Occipital lobe (tissue), 2 donors: ENCODE results near the gene HS1BP3. TPM values are rescaled to one million over a fixed set of nuclear protein-coding genes. Genes with fewer than 3 reads are reported as not detected.

Source experiments
- DNase-seq: peaks from one replicate; lab custom pipeline; 2025; lab: John Stamatoyannopoulos, UW
- total RNA-seq: library from RNA; depleted of rRNA; stranded (reverse); fragments of >200 nt; gene quantifications from one replicate; pipeline ENCODE4 v1.2.3, GENCODE V29; 2014

Gene HS1BP3
- total RNA-seq, 1 donor from 2014 or later = 10.3 TPM

DNA sequence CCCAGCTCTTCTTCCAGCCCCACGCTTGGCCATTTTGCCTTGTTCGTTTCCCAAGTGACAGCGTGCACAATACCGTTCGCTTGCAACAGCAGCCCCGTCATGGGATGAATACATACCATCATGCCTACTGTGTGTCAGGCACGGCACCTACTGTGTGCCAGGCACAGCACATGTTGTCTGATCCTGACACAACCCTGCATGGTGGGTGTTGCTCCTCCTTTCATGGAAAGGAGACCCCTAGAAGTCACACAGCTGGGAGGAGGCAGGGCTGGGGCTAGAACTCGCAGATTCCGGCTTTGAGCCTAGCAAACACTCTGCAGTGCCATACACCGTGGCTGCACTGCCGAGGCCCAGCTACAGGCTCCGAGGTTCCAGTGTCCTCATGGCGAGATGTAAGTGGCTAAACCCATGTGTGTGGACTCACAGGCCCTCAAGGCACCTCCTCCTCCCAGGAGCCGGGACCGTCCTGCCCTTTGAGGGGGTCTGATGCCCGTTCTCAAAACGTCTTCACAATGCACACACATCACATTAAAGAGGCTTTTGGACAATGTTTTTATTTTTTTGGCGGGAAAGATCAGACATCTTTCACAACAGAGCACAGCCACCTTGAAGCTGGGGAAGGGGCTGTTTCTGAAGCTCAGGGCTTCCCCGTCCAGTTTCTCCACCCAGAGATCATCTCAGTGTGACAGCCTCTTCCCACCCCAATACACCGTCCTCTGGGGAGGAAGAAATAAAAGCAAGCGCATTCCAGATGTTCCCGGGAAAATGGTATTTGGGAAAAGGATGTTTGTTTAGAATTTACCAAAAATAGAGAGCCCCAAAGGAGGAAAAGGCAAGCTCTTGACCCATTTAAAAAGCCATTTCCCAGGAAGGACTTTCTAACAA lies 64.9 kb downstream of the HS1BP3 start:
- DNase-seq = no peak

DNA sequence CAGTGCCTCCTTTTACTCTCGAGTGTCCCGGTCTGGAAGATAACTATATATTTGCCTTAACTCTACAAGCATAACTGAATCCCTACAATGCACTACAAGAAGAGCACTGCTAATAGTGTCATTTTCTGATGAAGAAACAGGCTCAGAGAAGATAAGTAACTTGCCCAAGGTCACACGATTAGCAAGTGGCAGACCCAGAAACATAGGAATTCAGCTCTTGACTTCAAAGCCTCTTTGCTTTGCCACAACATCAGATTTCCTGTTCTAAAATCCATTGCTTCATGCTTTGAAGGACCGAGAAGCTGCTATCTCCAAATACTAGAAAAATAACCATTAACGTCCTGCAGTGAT lies 65.6 kb downstream of the HS1BP3 start:
- no peak for DNase-seq

GRCh38 chr2:20584399-20585358 lies 66.2 kb downstream of the HS1BP3 start:
- peak; percentile 30 for DNase-seq

- DNase-seq = no peak
Observed at GRCh38 chr2:20584045-20584398, 66.9 kb downstream of the HS1BP3 start.

- no peak for DNase-seq
Observed at GRCh38 chr2:20583425-20583881, 67.4 kb downstream of the HS1BP3 start.

GRCh38 chr2:20582600-20583221 lies 68.2 kb downstream of the HS1BP3 start:
- peak; percentile 59 for DNase-seq

DNA sequence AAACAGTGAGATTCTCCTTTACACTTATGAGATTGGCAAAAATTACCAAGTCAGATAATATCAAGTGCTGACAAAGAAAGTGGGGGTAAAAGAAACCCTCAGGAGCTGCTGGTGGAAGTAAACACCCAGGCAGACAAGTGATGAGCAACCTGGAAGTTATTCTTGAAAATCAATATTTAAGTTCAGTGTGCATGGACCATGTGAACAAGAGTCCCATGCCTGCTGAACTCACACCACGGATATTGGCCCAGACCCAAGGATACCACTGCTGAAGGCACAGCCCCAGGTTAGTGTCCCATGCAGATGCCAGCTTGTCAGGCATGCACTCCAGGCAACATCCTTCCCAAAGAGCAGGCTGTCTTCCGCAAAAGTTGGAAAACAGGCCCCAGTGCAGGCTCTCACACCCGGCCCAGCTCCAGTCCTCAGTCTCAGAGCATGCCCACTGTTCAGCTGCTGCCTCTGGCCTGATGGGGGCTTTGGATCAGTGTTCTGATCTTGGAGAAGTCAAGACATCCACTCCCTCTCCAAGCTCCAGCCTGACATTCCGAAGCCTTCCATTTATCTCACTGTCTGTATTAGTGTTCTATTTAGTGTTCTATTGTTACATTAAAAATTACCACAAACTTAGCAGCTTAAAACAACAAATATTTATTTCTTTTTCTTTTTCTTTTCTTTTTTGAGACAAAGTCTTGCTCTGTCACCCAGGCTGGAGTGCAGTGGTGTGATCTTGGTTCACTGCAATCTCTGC lies 70.0 kb downstream of the HS1BP3 start:
- no peak for DNase-seq

DNA sequence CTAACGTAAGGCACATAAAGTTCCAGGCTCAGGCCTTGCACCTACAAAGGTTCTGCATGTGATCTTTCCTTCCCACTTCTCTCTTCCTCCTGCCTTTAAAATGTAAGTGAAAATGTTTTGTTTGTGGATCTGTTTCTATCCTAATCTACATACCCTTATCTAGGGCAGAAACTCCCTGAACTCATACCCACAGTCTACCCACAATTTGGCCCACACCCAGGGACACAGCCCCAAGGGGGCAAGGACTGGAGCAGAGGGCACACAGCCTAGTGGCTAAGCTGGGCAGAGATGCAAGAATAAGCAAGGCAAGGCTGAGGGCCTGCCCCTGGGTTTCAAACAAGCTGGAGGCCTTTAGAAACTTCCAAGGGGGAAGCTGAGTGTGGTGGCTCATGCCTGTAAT lies 71.0 kb downstream of the HS1BP3 start:
- DNase-seq = no peak

DNA sequence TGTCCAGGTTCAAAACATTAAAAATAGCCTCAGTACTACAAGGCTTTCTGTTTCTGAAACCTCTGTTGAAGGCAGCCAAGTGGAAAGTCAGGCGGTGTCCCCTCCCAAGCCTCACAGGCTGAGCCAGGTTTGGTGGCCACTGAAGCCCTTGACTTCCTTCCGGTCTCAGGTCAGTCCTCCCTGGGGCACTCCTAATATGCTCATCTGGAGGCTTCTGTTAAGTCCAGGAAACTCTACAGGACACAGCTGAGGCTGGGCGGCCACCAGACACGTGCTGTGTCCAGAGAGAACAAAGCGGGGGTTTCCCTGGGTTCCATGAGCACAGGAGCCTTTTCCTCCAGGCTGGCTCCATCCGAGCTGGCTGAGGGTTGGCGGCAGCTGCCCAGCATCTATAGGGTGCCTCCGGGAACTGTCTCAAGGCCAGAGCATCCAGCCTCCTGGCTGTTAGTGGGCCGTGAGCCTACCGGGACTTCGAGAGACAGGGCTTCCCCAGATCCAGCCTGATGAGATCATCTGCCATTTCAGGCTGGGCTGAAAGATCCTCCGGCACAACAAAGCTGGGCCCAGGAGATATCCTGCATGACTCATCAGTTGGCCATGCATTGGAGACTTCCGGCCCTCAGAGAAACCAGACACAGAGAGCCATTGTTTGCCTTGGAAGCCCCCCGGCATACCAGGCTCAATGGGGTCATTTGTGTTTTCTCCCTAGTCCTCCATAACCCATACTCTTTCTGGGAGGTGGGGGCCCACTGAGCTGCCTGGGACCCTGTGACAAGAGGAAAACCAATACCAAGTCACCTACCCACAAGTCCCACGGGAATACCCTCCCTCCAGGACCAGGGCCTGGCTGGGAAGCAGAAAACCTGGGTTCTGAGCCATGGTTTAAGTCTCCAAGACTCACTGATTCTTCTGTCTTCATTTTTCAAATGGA lies 71.7 kb downstream of the HS1BP3 start:
- peak; percentile 72 for DNase-seq

- DNase-seq = no peak
Observed at GRCh38 chr2:20578266-20578894, 72.5 kb downstream of the HS1BP3 start.

DNA sequence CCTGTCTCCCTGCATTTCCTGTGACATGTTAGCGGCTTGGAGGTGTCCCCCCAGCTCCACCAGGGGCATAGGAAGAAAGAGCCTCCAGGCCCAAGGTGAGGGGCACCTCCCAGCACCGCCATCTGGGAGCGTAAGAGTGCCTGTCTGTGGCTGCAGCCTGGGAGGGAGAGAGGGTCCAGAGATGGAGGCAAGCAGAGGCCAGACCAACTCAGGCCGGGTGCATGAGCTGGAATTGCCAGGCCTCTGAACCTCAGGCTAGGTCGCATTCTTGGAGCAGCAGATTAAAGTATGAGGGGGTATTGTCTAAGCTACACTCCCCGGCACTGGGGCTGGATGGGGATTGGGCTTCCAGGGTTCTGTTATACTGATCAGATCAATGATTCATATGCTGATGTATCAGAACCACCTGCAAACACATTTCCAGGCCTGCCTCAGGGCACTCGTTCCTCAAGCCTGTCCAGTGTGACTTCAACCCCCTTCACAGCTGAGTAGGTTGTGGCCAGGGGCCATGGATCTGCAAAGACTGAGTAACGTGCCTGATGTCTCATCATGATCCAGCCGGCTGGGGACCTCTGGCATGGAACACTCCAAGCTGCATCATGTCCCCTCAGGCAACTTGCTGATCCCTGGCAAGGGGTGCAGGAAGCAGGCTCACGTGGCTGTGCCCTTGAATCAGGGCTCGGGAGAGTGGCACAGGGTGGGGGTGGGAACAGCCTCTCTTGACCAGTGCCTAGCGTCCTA lies 73.2 kb downstream of the HS1BP3 start:
- DNase-seq = no peak

DNA sequence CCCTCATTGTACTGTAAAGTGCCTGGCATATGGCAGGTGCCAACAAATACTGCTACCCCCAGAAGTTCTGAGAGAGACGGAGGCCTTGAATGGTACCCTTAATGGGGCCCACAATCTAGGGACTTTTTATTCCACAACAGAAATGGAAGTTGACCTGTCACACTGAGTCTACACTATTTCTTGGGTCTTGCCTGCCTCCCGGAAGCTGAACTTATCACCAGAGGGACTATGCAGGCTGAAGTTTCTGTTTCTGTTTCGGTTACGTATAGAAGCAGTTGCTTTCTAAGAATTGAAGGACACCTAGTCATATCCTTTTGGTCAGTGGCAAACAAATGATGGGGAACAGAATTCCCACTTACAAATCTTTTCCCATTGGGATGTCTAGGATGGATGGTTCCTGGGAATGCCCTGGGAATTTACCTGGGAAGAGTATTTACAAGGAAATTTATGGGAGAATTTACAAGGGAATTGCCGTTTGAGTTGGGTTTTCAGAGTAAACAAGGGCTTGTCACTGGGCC lies 74.2 kb downstream of the HS1BP3 start:
- no peak for DNase-seq

GRCh38 chr2:20575935-20576597 lies 74.8 kb downstream of the HS1BP3 start:
- DNase-seq = no peak

DNA sequence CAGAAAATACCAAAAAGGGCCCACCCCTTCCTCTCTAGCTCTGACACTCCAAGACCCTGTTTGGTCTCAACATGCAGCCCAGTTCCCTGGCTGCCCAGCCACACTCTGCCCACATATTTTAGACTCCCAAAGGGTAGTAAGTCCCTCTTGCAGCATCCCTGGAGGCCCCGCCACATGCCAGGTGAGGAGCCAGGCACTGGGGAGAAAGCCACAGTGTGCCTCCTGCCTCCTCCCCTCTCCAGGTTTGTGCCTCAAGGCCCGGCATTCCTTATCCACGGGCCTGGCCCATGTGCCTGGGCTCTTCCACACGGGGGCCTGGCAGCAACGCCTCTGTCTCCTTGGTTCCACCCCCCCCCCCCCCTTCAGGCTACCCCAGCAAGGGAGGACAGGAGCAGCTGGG lies 75.5 kb downstream of the HS1BP3 start:
- no peak for DNase-seq

- DNase-seq = no peak
Observed at GRCh38 chr2:20574930-20575329, 76.0 kb downstream of the HS1BP3 start.

DNA sequence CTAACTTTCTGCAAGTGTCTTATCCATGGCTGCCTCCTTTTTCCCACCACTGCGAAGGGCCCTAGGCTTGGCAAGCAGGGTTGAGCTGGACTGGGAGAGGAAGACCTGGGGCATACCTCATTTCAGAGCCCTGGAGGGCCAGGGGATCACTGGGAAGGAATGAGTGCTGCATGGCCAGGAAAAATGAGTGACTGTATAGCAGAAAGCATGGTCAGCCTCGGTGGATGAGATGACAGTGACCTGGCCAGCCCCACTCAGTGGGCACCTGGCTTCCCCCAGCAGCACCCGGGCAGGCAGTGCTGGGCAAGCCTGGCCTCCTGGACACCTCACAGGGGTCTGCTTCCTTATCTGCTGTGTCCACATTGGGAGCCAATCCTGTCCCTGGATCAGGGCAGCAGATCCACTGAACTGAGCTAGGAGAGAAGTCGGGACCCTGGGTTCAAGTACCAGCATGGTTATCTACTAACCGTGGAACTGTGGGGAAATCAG lies 76.4 kb downstream of the HS1BP3 start:
- no peak for DNase-seq

DNA sequence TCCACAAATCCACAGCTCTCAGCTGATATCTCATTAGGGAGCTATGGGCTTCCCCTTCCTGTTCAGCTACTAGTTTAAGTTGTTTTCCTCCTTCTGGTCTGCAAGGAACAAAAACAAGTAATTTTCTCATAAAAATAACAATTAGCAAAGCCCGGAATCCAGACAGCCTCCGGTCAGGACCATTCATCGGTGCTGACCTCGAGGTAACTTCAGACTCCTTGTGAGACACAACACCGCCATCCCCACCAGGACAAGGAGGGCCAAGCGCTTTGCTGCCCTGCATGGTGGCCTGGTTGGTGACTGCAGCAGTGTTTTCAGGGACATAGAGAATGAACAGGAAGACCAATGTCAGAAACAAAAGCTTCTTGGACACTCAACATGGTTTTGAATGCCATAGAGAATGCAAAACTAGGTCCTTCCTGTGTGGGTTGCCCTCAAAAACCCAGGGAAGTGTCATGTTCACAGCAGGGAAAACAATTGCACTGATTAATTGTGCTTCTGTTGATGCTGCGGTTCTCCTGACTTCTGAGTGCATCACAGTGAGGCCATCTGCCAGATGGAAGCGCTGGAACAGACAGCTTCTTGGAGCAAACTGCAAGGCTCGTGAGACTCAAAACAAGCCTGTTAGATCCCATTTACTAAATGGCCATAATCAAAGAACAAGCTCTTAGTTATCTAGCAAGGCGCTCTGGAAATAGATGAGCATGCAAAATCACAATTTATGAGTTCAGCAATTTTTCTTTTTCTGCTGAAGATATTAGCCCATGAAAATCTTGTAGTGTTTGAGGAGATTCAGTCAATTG lies 77.1 kb downstream of the HS1BP3 start:
- peak; percentile 49 for DNase-seq
